HG03460 (cell line): ENCODE measurements around the gene CDK5R2.

Experiments used
- ATAC-seq: cut with Tn5 transposase; IDR thresholded peaks from one replicate; pipeline ENCODE4 v1.9.1; 2021; ENCODE audit not compliant: unreplicated experiment

Gene CDK5R2

GRCh38 chr2:218986148-218986761, 26.8 kb downstream of the CDK5R2 start:
- no peak for ATAC-seq

GRCh38 chr2:218988164-218988563, 28.7 kb downstream of the CDK5R2 start:
- no peak for ATAC-seq

- no peak for ATAC-seq
Measured at GRCh38 chr2:218988650-218989049, 29.2 kb downstream of the CDK5R2 start.

DNA sequence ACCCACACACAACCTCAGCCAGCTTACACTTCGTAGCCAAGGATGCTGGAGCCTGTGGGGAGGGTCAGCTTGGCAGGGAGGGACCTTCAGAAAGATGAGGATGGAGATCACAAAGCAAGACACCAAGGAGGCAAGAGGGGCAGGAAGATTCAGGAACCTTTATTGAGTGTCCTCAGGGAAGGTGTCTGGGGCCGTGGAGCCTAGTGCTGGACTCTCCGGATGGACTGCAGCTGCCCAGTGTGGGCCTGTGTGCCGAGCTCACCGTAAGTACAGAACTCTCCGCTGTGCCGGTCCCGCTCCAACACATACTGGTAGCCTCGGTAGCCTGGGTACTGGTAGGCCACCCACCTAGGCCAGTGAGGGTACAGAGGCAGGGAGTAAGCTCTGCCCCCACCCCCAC, 30.6 kb downstream of the CDK5R2 start:
- no peak for ATAC-seq

DNA sequence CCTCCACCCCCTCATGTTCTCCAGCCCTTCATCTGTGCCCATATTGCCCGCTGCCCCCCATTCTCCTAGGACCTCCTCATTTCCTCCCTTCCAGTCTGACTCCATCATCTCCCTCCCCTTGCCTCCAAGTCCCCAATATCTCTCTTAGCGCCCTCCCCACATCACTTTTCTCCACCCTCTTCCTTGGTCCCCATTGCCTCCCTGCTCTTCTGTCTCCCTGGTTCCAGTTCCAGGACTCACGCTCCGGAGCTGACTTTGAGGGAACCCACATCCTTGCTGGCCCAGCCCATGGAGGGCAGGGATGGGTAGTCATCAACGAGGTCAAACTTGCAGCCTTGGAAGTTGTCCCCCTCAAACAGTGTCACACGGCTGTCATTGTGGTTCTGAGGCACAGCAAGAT, 31.1 kb downstream of the CDK5R2 start:
- ATAC-seq = no peak

DNA sequence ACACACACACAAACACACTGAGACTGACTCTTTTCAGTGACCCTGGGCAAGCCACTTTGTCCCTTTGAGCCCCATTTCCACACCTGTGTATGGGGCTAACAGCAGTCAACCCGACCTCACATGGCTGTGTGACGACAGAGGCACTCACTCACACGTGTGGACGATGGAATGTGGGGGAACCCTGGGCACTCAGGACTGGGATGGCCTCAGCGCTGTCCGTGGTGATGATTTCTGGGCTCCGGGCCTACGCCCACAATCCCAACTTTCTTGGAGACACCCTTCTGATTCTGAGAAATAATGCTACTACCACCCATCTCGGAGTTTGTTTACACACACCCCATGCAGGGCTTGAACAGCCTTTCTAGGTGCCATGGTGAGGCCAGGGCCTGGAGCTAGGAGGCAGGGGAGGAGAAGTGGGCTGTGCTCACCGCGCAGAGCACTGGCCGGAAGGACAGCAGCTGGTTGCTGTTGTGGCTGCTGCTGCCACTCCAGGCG, 32.3 kb downstream of the CDK5R2 start:
- ATAC-seq = no peak

GRCh38 chr2:218992196-218992595, 32.7 kb downstream of the CDK5R2 start:
- ATAC-seq = no peak

DNA sequence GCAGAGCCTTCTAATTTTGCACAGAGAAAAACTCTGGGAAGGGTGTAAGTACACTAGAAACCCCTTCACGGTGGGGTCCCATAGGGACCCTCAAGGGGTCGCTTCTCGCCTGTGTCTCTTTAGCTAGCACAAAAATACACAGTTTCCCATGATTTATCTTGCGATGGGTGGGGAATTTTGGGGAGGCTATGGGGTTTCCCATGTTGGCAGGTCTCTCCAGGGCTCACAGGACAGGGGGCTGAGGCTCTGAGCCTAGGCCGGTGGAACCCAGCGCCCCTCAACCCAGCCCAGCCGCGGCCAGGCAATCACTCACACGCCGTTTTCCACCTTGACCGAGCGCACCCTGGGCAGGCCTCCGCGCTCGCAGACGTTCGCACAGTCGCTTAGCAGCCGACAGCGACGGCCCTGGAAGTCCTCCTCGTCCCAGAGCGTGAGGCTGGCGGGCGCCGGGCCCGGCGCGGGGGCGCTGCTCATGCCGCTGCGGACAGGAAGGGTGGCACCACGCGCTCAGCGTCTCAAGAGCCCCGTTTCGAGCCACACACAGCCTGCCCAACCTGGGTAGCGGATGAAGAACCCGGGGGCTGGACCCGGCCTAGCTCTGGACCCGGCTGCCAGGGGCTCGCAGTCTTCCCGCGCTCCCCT, 33.4 kb downstream of the CDK5R2 start:
- ATAC-seq = no peak

DNA sequence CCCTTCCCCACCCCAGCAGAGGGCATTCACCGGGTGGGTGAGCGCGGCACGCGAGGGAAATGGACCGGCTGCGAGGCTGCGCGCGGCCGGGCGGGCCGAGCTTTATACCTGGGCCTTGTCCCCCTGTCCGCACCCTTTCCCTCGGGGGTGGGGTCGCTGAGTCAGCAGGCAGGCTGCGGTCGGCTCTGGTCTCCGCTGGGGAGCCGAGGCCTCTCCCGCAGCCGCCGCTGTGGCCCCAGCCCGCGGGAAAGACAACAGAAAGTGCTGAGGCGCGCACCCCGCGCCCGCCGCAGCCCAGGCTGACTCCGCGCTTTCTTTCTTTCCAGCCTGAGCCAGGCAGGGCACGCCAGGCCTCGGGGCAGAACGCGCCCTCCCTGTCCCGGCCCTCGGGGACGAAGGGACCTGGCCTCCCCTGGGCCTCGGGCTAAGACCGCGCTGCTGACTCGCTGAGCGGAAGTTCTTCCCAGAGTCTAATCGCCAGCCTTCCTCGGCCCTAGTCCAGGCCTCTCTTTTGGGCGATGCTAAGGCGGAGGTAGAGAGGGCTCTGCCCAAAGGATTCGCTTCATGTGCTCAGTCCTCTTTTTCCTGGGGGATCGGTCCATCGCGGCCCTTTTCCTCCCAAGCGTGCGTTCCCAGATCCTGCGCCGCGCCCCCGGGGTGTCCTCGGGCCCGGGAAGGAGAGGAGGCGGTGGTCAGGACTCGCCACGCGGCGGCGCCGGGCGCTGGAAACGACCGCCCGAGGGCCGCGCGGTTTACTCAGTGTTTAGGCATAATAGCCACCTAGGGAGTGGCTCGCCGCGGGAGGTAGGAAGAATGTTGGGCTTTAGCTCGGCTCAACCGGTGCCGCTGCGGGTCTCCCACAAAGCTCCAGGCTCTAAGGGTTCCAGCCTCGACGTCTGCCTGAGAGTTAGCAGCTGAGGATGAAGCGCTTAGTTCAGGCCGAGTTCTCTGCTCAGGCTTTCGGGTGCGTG, 34.2 kb downstream of the CDK5R2 start, which contains the start of gene CRYBA2:
TSS of gene CRYBA2 (minus strand) at position 78 of the 971 bp plus-strand sequence. CDS start 246 bp downstream, outside the sequence.
- no peak for ATAC-seq

DNA sequence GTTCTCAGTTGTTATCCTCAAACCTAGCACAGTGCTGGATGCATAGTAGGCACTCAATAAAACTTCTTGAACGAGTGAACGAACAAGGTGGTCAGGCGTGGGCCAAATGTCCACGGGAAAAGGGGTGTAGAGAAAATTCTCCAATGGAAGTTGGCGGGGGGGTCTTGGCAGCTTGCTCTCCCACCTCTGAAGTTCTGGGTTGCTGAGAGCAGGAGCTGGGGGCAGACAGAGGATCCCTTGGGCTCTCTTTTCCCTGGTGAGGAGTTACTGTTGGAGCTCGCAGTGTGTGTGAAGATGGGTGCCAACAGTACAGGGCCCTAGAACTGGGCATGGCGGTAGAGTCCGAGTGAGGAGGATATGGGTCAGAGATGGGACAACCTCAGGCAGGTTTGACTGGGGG, 36.1 kb downstream of the CDK5R2 start:
- no peak for ATAC-seq

DNA sequence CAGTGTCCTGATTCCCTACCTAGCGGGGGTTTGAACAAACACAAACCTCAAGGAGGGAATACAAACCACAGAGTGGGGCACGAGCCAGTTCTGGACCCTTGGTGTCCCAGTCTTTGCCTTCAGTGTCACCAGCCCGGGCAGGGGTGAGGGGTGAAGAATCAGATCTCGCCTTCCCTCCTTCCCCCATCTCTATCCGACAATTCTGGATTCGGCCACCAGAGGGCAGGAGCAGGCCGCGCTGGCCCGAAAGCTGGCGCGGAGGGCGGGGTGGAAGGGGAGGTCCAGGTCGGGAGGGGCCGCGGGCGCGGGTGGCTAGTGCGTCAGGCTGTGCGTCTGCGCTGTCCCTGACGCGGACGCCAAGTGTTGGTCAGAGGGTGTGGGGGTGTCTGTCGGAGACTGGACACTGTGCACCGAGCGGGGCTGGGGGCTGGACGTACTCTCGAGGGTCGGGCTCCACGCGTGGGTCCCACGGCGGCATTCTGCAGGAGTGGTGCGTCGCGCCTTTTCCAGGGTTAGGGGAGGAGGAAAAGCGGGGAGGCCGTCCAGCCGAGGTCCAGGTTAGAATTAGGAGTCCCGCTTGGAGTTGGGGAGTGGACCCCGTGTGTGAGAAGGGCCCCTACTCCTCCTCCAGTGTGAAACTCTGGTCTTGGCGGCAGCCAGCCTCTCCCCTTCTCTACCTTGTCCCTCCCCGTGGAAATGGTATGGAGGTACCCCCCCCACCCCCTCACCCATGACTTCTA, 36.7 kb downstream of the CDK5R2 start:
- peak; percentile 65 for ATAC-seq

DNA sequence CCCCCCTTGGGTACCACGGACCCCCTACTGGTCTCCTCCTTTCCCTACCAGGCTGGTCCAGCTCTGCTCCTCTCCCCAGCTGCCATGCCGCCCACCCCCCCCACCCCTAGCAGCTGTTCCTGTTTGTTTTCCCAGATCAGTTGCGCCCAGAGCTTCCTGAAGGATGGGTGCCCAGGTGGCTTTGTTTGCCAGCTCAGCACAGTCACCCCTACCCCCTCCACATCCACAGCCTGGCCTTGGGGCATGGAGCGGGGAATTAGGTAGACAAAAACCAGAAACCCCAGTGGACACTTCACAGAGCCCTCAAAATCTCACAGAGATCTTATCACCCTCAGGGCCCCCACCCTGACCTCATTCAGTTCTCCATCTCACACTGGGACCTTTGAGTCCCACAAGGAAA, 37.5 kb downstream of the CDK5R2 start:
- no peak for ATAC-seq

DNA sequence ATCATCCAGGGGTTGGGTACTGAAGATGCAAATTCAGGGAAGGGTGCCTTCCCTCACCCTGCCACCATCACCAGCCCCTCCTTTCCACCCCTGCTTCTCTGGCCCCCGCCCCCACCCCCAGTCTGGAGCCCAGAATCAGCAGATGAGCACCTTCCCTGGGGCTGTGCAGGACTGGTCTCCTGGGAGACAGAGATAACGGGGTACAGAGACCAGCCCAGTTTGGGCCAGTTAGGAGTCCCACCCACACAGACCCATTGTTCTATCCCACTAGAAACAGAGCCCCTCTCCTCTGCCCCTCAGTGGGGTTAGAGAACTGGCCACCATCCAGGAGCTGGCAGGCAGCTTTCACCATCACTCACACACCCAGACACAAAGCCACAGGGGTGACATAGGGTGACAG, 38.3 kb downstream of the CDK5R2 start:
- no peak for ATAC-seq

GRCh38 chr2:218998414-218999002, 39.0 kb downstream of the CDK5R2 start:
- ATAC-seq = no peak

- ATAC-seq = no peak
Measured at GRCh38 chr2:218999021-218999880, 39.8 kb downstream of the CDK5R2 start.

GRCh38 chr2:218999881-219000568, 40.6 kb downstream of the CDK5R2 start:
- no peak for ATAC-seq

GRCh38 chr2:219000569-219000960, 41.1 kb downstream of the CDK5R2 start:
- ATAC-seq = no peak

DNA sequence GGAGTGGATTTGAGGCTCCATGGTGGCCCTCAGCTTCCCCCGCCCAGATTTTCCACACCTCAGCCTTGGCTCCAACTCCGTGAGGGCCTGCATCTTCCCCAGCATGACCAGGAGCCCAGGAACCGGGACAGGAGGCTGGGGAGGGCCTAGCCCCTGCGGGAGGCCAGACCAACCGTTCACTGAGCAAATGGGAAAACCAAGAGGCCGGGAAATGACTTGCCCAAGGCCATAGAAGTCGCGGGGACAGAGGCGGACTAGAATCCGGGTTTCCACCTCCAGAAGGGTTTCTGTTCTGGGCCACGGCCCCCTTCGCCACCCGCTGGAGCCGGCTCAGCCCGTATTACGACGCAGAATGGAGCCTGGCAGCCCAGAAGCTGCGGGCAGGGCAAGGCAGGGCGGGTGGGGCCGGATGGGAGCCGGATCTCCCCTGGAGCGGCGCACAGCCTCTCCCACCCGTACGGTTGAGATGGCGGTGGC, 41.7 kb downstream of the CDK5R2 start:
- no peak for ATAC-seq
